Measurements from ENCODE around the gene LPCAT1.
"Not testable (repeated sequence)": the region's sequence is repeated elsewhere in the genome, so short reads cannot be mapped to it uniquely, and the experiment has no call there.

Gene LPCAT1

DNA sequence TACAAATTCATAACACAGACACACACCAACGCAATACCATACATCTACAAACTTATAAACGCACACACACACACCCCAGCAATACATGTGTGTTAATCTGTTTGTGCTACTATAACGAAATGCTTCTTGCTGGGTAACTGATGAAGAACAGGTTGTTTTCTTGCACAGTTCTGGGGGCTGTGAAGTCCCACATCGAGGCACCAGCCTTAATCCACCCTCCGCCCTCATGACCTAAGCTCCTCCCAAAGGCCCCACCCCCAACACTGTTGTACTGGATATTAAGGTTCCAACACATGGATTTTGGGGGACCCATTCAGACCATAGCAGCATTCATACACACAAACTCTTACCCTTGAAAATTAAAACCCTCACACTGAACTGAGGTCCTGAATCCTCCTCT, 38.8 kb upstream of the LPCAT1 start:
- Histone ChIP-seq H4K8ac (ENCODE audit: low read depth, low read length) (no peak overlapping the region), H3K79me1 (ENCODE audit: low read length) (no peaks in the 10 kb centered on the region), H3K9ac (ENCODE audit: low read length) (no peak overlapping the region), H3K4me2 (ENCODE audit: low read length) (no peak overlapping the region), H2BK5ac (ENCODE audit: low read length) (no peak overlapping the region), H3K4me3 (ENCODE audit: low read length) (no peak overlapping the region), H3K4ac (ENCODE audit: low read depth, low read length) (no peak overlapping the region), H3K79me2 (ENCODE audit: control insufficient read depth, insufficient read depth, low read length) (no peaks in the 10 kb centered on the region), H3K27ac (ENCODE audit: low read depth, low read length) (no peak overlapping the region), H3K27me3 (ENCODE audit: insufficient read depth, low read length, poor library complexity) (no peaks in the 10 kb centered on the region), H2AK5ac (ENCODE audit: low read length) (no peak overlapping the region), H3K36me3 (ENCODE audit: control insufficient read depth, insufficient read depth, low read length) (no peaks in the 10 kb centered on the region), H2BK120ac (ENCODE audit: low read depth, low read length) (no peak overlapping the region), H3K56ac (ENCODE audit: low read length) (no peak overlapping the region), H3K4me1 (ENCODE audit: control insufficient read depth, low read depth, low read length) (no peaks in the 10 kb centered on the region), H3K18ac (ENCODE audit: low read length) (no peak overlapping the region), H3K23ac (ENCODE audit: low read length) (no peak overlapping the region), H4K5ac (ENCODE audit: low read length) (no peak overlapping the region), H2BK15ac (replicated peaks; ENCODE audit: low read depth) (no peak overlapping the region)
- WGBS (ENCODE audit: extremely low coverage, insufficient coverage, low lambda C conversion rate): no CpG with 5 or more reads among the region's 5 CpGs
- DNase-seq: no peak

DNA sequence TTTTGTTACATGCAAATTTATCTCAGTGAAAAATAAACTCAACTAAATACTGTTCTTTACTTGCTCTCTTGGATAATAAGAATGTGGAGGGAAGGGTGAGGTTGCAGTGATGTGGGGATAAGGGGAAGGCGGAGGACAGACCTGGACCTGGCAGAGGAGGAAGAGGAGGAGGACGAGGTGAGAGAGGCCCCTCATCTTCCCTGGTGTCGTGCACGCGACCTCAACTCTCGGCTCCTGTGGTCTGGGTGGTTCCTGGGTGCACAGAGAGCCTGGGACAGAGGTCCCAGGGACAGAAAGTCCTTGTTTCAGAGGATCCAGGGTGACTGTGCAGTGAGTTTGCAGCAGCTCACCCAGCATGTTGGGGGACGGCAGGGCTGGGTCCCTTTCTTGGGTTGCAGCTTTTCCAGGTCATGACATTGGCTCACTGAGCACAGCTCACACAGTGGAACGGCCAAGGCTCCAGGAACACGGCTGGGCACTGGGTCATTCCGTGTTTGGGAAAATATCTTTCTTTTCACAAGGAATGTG, 37.7 kb upstream of the LPCAT1 start:
- Histone ChIP-seq H4K5ac (ENCODE audit: low read length) (no peak overlapping the region), H3K23ac (ENCODE audit: low read length) (no peak overlapping the region), H2AK5ac (ENCODE audit: low read length) (no peak overlapping the region), H3K4me3 (ENCODE audit: low read length) (no peak overlapping the region), H4K8ac (ENCODE audit: low read depth, low read length) (no peak overlapping the region), H3K4ac (ENCODE audit: low read depth, low read length) (no peak overlapping the region), H3K56ac (ENCODE audit: low read length) (no peak overlapping the region), H3K4me1 (ENCODE audit: control insufficient read depth, low read depth, low read length) (no peaks in the 10 kb centered on the region), H3K79me2 (ENCODE audit: control insufficient read depth, insufficient read depth, low read length) (no peaks in the 10 kb centered on the region), H2BK5ac (ENCODE audit: low read length) (no peak overlapping the region), H2BK15ac (replicated peaks; ENCODE audit: low read depth) (no peak overlapping the region), H3K79me1 (ENCODE audit: low read length) (no peaks in the 10 kb centered on the region), H3K4me2 (ENCODE audit: low read length) (no peak overlapping the region), H3K9ac (ENCODE audit: low read length) (no peak overlapping the region), H2BK120ac (ENCODE audit: low read depth, low read length) (no peak overlapping the region), H3K18ac (ENCODE audit: low read length) (no peak overlapping the region), H3K27me3 (ENCODE audit: insufficient read depth, low read length, poor library complexity) (no peaks in the 10 kb centered on the region), H3K36me3 (ENCODE audit: control insufficient read depth, insufficient read depth, low read length) (no peaks in the 10 kb centered on the region), H3K27ac (ENCODE audit: low read depth, low read length) (no peak overlapping the region)
- WGBS (ENCODE audit: extremely low coverage, insufficient coverage, low lambda C conversion rate): no CpG with 5 or more reads among the region's 10 CpGs
- DNase-seq: no peak

DNA sequence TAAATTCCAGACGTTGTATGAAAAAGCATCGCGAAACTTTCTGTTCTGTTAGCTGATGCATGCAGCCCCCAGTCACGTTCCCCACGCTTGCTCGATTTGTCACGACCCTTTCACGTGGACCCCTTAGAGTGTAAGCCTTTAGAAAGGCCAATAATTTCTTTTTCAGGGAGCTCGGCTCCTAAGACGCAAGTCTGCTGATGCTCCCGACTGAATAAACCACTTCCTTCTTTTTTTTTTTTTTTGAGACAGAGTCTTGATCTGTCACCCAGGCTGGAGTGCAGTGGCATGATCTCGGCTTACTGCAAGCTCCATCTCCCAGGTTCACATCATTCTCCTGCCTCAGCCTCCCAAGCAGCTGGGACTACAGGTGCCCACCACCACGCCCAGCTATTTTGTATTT, 36.7 kb upstream of the LPCAT1 start:
- H3K36me3 ChIP-seq (ENCODE audit: control insufficient read depth, insufficient read depth, low read length); H3K4me2 ChIP-seq (ENCODE audit: low read length); H3K79me2 ChIP-seq (ENCODE audit: control insufficient read depth, insufficient read depth, low read length); H2BK5ac ChIP-seq (ENCODE audit: low read length); DNase-seq; H3K23ac ChIP-seq (ENCODE audit: low read length); H3K9ac ChIP-seq (ENCODE audit: low read length); H3K79me1 ChIP-seq (ENCODE audit: low read length); H4K8ac ChIP-seq (ENCODE audit: low read depth, low read length); H3K4ac ChIP-seq (ENCODE audit: low read depth, low read length); H3K27me3 ChIP-seq (ENCODE audit: insufficient read depth, low read length, poor library complexity); H2AK5ac ChIP-seq (ENCODE audit: low read length); H3K4me1 ChIP-seq (ENCODE audit: control insufficient read depth, low read depth, low read length); H2BK120ac ChIP-seq (ENCODE audit: low read depth, low read length); H3K4me3 ChIP-seq (ENCODE audit: low read length); H3K18ac ChIP-seq (ENCODE audit: low read length); H4K5ac ChIP-seq (ENCODE audit: low read length); H3K56ac ChIP-seq (ENCODE audit: low read length); H2BK15ac ChIP-seq (replicated peaks; ENCODE audit: low read depth); H3K27ac ChIP-seq (ENCODE audit: low read depth, low read length): not testable (repeated sequence)
- no CpG with 5 or more reads among the region's 13 CpGs for WGBS (ENCODE audit: extremely low coverage, insufficient coverage, low lambda C conversion rate)

DNA sequence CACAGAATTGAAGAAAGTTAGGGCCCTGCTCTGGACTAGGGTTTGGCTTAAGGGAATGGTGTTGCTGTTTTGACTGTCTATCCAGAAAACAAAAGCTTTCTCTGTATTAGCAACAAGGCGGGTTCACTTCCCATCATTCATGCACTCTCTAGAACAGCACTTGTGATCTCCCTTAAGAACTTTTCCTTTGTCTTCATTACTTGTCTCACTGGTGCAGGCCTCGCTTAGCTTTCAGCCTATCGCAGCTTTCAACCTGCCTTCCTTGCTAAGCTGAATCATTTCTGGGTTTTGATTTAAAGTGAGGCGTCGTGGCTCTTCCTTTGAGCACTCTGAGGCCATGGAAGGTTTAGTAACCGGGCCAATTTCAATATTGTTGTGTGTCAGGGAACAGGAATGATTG, 35.2 kb upstream of the LPCAT1 start:
- H3K9ac ChIP-seq (ENCODE audit: low read length): no peak overlapping the region
- no peak overlapping the region for H3K18ac ChIP-seq (ENCODE audit: low read length)
- H3K27me3 ChIP-seq (ENCODE audit: insufficient read depth, low read length, poor library complexity): no peaks in the 10 kb centered on the region
- H3K36me3 ChIP-seq (ENCODE audit: control insufficient read depth, insufficient read depth, low read length): no peaks in the 10 kb centered on the region
- no peaks in the 10 kb centered on the region for H3K79me2 ChIP-seq (ENCODE audit: control insufficient read depth, insufficient read depth, low read length)
- no peak overlapping the region for H3K4me3 ChIP-seq (ENCODE audit: low read length)
- no peak overlapping the region for H2BK120ac ChIP-seq (ENCODE audit: low read depth, low read length)
- H3K79me1 ChIP-seq (ENCODE audit: low read length): no peaks in the 10 kb centered on the region
- no peak overlapping the region for H3K4me2 ChIP-seq (ENCODE audit: low read length)
- no peak overlapping the region for H4K8ac ChIP-seq (ENCODE audit: low read depth, low read length)
- no peak overlapping the region for H4K5ac ChIP-seq (ENCODE audit: low read length)
- H2BK15ac ChIP-seq (replicated peaks; ENCODE audit: low read depth): no peak overlapping the region
- no peak overlapping the region for H2AK5ac ChIP-seq (ENCODE audit: low read length)
- DNase-seq: no peak
- no peaks in the 10 kb centered on the region for H3K4me1 ChIP-seq (ENCODE audit: control insufficient read depth, low read depth, low read length)
- no peak overlapping the region for H3K27ac ChIP-seq (ENCODE audit: low read depth, low read length)
- WGBS (ENCODE audit: extremely low coverage, insufficient coverage, low lambda C conversion rate): no CpG with 5 or more reads among the region's 6 CpGs
- H3K4ac ChIP-seq (ENCODE audit: low read depth, low read length): no peak overlapping the region
- no peak overlapping the region for H3K23ac ChIP-seq (ENCODE audit: low read length)
- no peak overlapping the region for H2BK5ac ChIP-seq (ENCODE audit: low read length)
- no peak overlapping the region for H3K56ac ChIP-seq (ENCODE audit: low read length)

- H4K8ac ChIP-seq (ENCODE audit: low read depth, low read length): no peak overlapping the region
- H4K5ac ChIP-seq (ENCODE audit: low read length): no peak overlapping the region
- no peak overlapping the region for H3K4ac ChIP-seq (ENCODE audit: low read depth, low read length)
- no peak for DNase-seq
- no peak overlapping the region for H3K9ac ChIP-seq (ENCODE audit: low read length)
- H3K27ac ChIP-seq (ENCODE audit: low read depth, low read length): no peak overlapping the region
- H3K27me3 ChIP-seq (ENCODE audit: insufficient read depth, low read length, poor library complexity): no peaks in the 10 kb centered on the region
- no peak overlapping the region for H3K4me2 ChIP-seq (ENCODE audit: low read length)
- H2AK5ac ChIP-seq (ENCODE audit: low read length): no peak overlapping the region
- no peak overlapping the region for H3K56ac ChIP-seq (ENCODE audit: low read length)
- H3K4me3 ChIP-seq (ENCODE audit: low read length): no peak overlapping the region
- no peaks in the 10 kb centered on the region for H3K36me3 ChIP-seq (ENCODE audit: control insufficient read depth, insufficient read depth, low read length)
- no peak overlapping the region for H3K23ac ChIP-seq (ENCODE audit: low read length)
- H2BK15ac ChIP-seq (replicated peaks; ENCODE audit: low read depth): no peak overlapping the region
- H3K18ac ChIP-seq (ENCODE audit: low read length): no peak overlapping the region
- H3K79me1 ChIP-seq (ENCODE audit: low read length): no peaks in the 10 kb centered on the region
- no CpG with 5 or more reads among the region's 22 CpGs for WGBS (ENCODE audit: extremely low coverage, insufficient coverage, low lambda C conversion rate)
- H2BK120ac ChIP-seq (ENCODE audit: low read depth, low read length): no peak overlapping the region
- no peaks in the 10 kb centered on the region for H3K79me2 ChIP-seq (ENCODE audit: control insufficient read depth, insufficient read depth, low read length)
- no peak overlapping the region for H2BK5ac ChIP-seq (ENCODE audit: low read length)
- H3K4me1 ChIP-seq (ENCODE audit: control insufficient read depth, low read depth, low read length): no peaks in the 10 kb centered on the region
These were observed 33.5 kb upstream of the LPCAT1 start for GRCh38 chr5:1557114-1557873.

Data from mesendoderm (in vitro differentiated cells).